ENCODE measurements around the gene PIAS1.

- TF ChIP-seq POLR2AphosphoS5 (IDR thresholded peaks at IDR 0.05) (no peak), CTCF (IDR thresholded peaks at IDR 0.05) (no peak), EP300 (IDR thresholded peaks at IDR 0.05) (no peak), POLR2A (IDR thresholded peaks at IDR 0.05) (no peak)
Measured at GRCh38 chr15:68027388-68027787, 26.7 kb upstream of the PIAS1 start.
